Panc1 (cell line): ENCODE measurements around the gene HPRT1. TPM values are rescaled to one million over a fixed set of nuclear protein-coding genes. Genes with fewer than 3 reads are reported as not detected.

ENCODE experiments used
- ATAC-seq: fragments of 200-7000 bp; cut with Tn5 transposase; 2 replicates; pipeline ENCODE4 v1.9.1; 2020; ENCODE audit warnings: mild to moderate bottlenecking, moderate library complexity
- BruUV-seq: library from RNA; stranded (reverse); fragments of 400-500 nt; replicated peaks from 2 replicates; lab custom pipeline; 2021; lab: Mats Ljungman, UMichigan
- CTCF ChIA-PET: fragments of 300-600 bp; sonication (Branson Sonifier 250); formaldehyde crosslinking; loops from one replicate; lab custom pipeline; 2022; ENCODE audit warnings: antibody characterized with exemption; lab: Charles Lee
- POLR2A ChIA-PET: fragments of 300-600 bp; sonication (Branson Sonifier 250); formaldehyde crosslinking; loops from one replicate; lab custom pipeline; 2022; ENCODE audit warnings: antibody characterized with exemption; lab: Charles Lee
- DNase-seq: peaks from one replicate; pipeline ENCODE4 v3.0.0-alpha.2; 2010; ENCODE audit warnings: low read depth, low spot score
- H3K27ac ChIP-seq: 2 replicates; pipeline ENCODE4 v1.5.1; 2011; ENCODE audit warnings: mild to moderate bottlenecking, low read length, inconsistent platforms
- H3K27me3 ChIP-seq: fragments of 200-500 bp; sonication (Bioruptor generic); 2 replicates; pipeline ENCODE4 v1.6.0; 2014; ENCODE audit warnings: low read length, inconsistent platforms; ENCODE audit not compliant: control insufficient read depth, insufficient read depth
- H3K36me3 ChIP-seq: fragments of 200-500 bp; sonication (Bioruptor generic); 2 replicates; pipeline ENCODE4 v1.5.1; 2014; ENCODE audit warnings: inconsistent platforms, mild to moderate bottlenecking, low read length, moderate library complexity; ENCODE audit not compliant: control insufficient read depth, insufficient read depth
- H3K4me1 ChIP-seq: 2 replicates; pipeline ENCODE4 v1.5.1; 2011; ENCODE audit warnings: inconsistent platforms, mild to moderate bottlenecking, low read length, moderate library complexity; ENCODE audit not compliant: control insufficient read depth, insufficient read depth
- H3K4me3 ChIP-seq, 2 experiments: 2 replicates each; pipeline ENCODE4 v1.5.1; 2011 to 2012; ENCODE audit warnings: low read depth in 2 of 2, low read length in 2 of 2, mild to moderate bottlenecking in 2 of 2, inconsistent platforms in 1 of 2, moderate library complexity in 1 of 2
- H3K9me3 ChIP-seq: fragments of 200-500 bp; sonication (Bioruptor generic); 2 replicates; pipeline ENCODE4 v1.5.1; 2014; ENCODE audit warnings: low read depth, mild to moderate bottlenecking, inconsistent platforms, low read length, moderate library complexity; ENCODE audit not compliant: control insufficient read depth, insufficient read depth
- POLR2AphosphoS5 ChIP-seq: IDR thresholded peaks from 2 replicates; pipeline ENCODE4 v1.6.1; 2012; ENCODE audit warnings: mild to moderate bottlenecking, low read depth, low read length, moderate library complexity
- SIN3A ChIP-seq: IDR thresholded peaks from 2 replicates; pipeline ENCODE4 v1.6.1; 2012; ENCODE audit warnings: low read depth, mild to moderate bottlenecking, low read length, moderate library complexity, borderline replicate concordance; ENCODE audit not compliant: insufficient read depth
- TCF7L2 ChIP-seq: IDR thresholded peaks from 2 replicates; pipeline ENCODE4 v1.6.1; 2011; ENCODE audit warnings: mild to moderate bottlenecking, low read depth, low read length, inconsistent platforms
- in situ Hi-C: cut with HindIII; loops from 2 replicates; pipeline ENCODE4 v1.10.0; 2016; ENCODE audit warnings: low sequenced_read_pairs, low pct_unique_long_range_greater_than_20kb
- intact Hi-C: fragments of 100-400 bp; cut with micrococcal nuclease; formaldehyde crosslinking; loops from one replicate; pipeline ENCODE4 v1.10.0; 2022; ENCODE audit not compliant: unreplicated experiment
- total RNA-seq: library from RNA; stranded (reverse); gene quantifications from one replicate; pipeline ENCODE4 v1.2.1, GENCODE V29; 2021; ENCODE audit not compliant: unreplicated experiment
- TF ChIP-seq, protein P1 (sequence below): fragments of 450-650 bp; IDR thresholded peaks from 2 replicates; pipeline ENCODE4 v1.5.1; 2017; ENCODE audit warnings: mild to moderate bottlenecking
- TF ChIP-seq, protein P2 (sequence below), 2 experiments: IDR thresholded peaks; 2 replicates each; pipeline ENCODE4 v1.6.1; 2011 to 2012; ENCODE audit warnings: low read depth in 2 of 2, control low read depth in 1 of 2, low read length in 1 of 2, mild to moderate bottlenecking in 1 of 2, moderate library complexity in 1 of 2; ENCODE audit not compliant: insufficient read depth in 1 of 2

The HPRT1 gene
- total RNA-seq, 1 experiment from 2014 or later: 77.1 TPM

DNA sequence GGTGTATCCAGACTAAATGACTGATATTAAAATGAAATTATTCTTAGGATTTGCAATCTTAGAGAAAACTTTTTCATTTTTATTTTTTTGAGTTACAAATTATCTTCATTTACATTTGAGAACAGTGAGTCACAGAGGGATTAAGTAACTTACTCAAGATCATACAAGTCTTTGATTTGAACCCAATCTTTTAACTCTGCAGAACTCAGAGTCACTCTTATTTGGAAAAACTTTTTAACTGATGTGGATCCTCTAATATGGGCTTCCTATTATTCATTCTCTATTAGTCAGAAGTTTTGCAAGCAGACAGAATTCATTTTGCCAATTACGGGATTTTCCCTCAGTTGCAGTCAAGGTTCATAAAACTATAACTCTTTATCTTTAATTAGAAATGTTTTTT is 20.1 kb downstream of the HPRT1 start:
- no peak overlapping the region for H3K4me3 ChIP-seq
- no peaks in the 10 kb centered on the region for H3K4me1 ChIP-seq
- no peaks in the 10 kb centered on the region for H3K9me3 ChIP-seq
- intact Hi-C loops (no loop called here), in situ Hi-C loops (no loop called here)
- H3K36me3 ChIP-seq: peaks cover 9% of the 10 kb centered on the region; the same call in 1 of the 2 replicates
- CTCF ChIA-PET: no interaction called here
- POLR2A ChIA-PET: no interaction called here
- H3K27ac ChIP-seq: no peak overlapping the region
- no peak for DNase-seq
- no TSS peak for BruUV-seq
- TF ChIP-seq, protein P1, sequence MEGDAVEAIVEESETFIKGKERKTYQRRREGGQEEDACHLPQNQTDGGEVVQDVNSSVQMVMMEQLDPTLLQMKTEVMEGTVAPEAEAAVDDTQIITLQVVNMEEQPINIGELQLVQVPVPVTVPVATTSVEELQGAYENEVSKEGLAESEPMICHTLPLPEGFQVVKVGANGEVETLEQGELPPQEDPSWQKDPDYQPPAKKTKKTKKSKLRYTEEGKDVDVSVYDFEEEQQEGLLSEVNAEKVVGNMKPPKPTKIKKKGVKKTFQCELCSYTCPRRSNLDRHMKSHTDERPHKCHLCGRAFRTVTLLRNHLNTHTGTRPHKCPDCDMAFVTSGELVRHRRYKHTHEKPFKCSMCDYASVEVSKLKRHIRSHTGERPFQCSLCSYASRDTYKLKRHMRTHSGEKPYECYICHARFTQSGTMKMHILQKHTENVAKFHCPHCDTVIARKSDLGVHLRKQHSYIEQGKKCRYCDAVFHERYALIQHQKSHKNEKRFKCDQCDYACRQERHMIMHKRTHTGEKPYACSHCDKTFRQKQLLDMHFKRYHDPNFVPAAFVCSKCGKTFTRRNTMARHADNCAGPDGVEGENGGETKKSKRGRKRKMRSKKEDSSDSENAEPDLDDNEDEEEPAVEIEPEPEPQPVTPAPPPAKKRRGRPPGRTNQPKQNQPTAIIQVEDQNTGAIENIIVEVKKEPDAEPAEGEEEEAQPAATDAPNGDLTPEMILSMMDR: no peak
- no peak for TF ChIP-seq SIN3A
- no peak for TF ChIP-seq POLR2AphosphoS5
- TF ChIP-seq, protein P2, sequence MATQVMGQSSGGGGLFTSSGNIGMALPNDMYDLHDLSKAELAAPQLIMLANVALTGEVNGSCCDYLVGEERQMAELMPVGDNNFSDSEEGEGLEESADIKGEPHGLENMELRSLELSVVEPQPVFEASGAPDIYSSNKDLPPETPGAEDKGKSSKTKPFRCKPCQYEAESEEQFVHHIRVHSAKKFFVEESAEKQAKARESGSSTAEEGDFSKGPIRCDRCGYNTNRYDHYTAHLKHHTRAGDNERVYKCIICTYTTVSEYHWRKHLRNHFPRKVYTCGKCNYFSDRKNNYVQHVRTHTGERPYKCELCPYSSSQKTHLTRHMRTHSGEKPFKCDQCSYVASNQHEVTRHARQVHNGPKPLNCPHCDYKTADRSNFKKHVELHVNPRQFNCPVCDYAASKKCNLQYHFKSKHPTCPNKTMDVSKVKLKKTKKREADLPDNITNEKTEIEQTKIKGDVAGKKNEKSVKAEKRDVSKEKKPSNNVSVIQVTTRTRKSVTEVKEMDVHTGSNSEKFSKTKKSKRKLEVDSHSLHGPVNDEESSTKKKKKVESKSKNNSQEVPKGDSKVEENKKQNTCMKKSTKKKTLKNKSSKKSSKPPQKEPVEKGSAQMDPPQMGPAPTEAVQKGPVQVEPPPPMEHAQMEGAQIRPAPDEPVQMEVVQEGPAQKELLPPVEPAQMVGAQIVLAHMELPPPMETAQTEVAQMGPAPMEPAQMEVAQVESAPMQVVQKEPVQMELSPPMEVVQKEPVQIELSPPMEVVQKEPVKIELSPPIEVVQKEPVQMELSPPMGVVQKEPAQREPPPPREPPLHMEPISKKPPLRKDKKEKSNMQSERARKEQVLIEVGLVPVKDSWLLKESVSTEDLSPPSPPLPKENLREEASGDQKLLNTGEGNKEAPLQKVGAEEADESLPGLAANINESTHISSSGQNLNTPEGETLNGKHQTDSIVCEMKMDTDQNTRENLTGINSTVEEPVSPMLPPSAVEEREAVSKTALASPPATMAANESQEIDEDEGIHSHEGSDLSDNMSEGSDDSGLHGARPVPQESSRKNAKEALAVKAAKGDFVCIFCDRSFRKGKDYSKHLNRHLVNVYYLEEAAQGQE (IDR thresholded peaks at IDR 0.05; ENCODE audit: insufficient read depth in 1 of 2, low read depth in 2 of 2, low read length in 1 of 2): no peak
- TF ChIP-seq TCF7L2: no peak
- ATAC-seq: no peak
- no peaks in the 10 kb centered on the region for H3K27me3 ChIP-seq

DNA sequence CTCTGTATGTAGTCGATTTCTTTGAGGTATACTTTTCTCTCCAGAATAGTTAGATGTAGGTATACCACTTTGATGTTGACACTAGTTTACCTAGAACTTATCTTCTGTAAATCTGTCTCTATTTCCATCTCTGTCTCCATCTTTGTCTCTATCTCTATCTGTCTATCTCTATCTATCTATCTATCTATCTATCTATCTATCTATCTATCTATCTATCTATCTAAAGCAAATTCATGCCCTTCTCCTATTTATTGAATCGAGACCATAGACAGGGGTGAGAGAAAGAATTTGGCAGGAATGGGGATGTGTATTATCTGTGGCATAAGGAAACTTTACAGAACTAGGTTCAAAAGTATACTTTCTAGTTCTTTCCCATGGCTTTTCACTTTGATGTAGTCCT is 21.4 kb downstream of the HPRT1 start:
- H3K27ac ChIP-seq: no peak overlapping the region
- peaks cover 4% of the 10 kb centered on the region; the same call in 1 of the 2 replicates for H3K36me3 ChIP-seq
- TF ChIP-seq, protein P2 (IDR thresholded peaks at IDR 0.05; ENCODE audit: insufficient read depth in 1 of 2, low read depth in 2 of 2, low read length in 1 of 2): no peak
- TF ChIP-seq SIN3A (no peak), TCF7L2 (no peak), POLR2AphosphoS5 (no peak)
- intact Hi-C loops (no loop called here), in situ Hi-C loops (no loop called here)
- no TSS peak for BruUV-seq
- DNase-seq: no peak
- H3K27me3 ChIP-seq: no peaks in the 10 kb centered on the region
- H3K4me3 ChIP-seq: no peak overlapping the region
- no peak for ATAC-seq
- no peaks in the 10 kb centered on the region for H3K9me3 ChIP-seq
- POLR2A ChIA-PET: no interaction called here
- H3K4me1 ChIP-seq: no peaks in the 10 kb centered on the region
- CTCF ChIA-PET: interaction anchor here (1.0 kb wide), 1 partner anchor 302 kb away, joined by 8 read pairs; no protein-coding TSS in a partner anchor
